ENCODE results near the gene ETNK2. TPM values are rescaled to one million over a fixed set of nuclear protein-coding genes. Genes with fewer than 3 reads are reported as not detected.

Gene ETNK2
- total and polyA plus RNA-seq, 2 of the 13 experiments (the other 11 are each of a cell fraction or from before 2014, with no cell fraction given), result 15.5 to 42.8 TPM

DNA sequence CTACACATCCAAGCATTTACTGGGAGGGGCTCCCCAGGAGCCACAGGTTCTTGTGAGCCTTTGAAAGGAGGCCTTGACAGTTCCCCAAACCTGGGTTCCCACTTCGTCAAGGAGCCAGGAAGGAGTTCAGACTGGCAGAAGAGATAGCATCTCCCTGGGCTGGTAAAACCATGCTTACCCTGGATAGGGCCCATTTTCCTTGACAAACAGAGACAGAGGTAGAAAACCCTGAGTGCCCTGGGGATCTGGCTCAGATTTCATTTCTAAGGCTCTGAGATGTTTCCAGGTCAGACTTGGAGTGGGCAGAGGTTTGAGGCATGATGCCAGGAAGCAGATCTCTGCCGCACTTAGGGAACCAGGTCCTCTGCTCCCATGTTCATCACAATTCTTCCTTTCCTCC, 2.7 kb downstream of the ETNK2 start:
- intact Hi-C loops (cut with micrococcal nuclease; ENCODE audit: unreplicated experiment), result loop anchor here (10.0 kb wide), 1 partner anchor 356 kb away; no protein-coding TSS in a partner anchor
- H3K4me1 ChIP-seq (ENCODE audit: insufficient read depth, low read length), result peaks cover 72% of the 10 kb centered on the region
- POLR2A ChIA-PET, result no interaction called here
- no peak overlapping the region for H3K9ac ChIP-seq (ENCODE audit: insufficient read depth, low read depth, low read length)
- WGBS (ENCODE audit: low lambda C conversion rate), result 95% methylated on average over 2 of the region's 2 CpGs
- DNase-seq (ENCODE audit: low spot score), result no peak
- H3K9me3 ChIP-seq (ENCODE audit: low read length), result no peaks in the 10 kb centered on the region
- TF ChIP-seq KDM6A (CRISPR knock-in tag; IDR thresholded peaks at IDR 0.05; ENCODE audit: low read depth) (no peak), CENPBD1 (CRISPR knock-in tag; IDR thresholded peaks at IDR 0.05; ENCODE audit: borderline replicate concordance, low read depth) (no peak), PHF20 (CRISPR knock-in tag; IDR thresholded peaks at IDR 0.05) (no peak), ZNF160 (CRISPR knock-in tag; IDR thresholded peaks at IDR 0.05) (no peak), MAFK (conservative IDR thresholded peaks at IDR 0.05 in 1 of 2, IDR thresholded peaks at IDR 0.05 in 1 of 2; ENCODE audit: low read length in 2 of 2) (no peak), ZFP36 (IDR thresholded peaks at IDR 0.05; ENCODE audit: borderline replicate concordance, low read depth, low read length, partially characterized antibody) (no peak), SALL2 (CRISPR knock-in tag; IDR thresholded peaks at IDR 0.05) (no peak), MAFF (IDR thresholded peaks at IDR 0.05; ENCODE audit: low read depth, low read length) (no peak), ZNF234 (CRISPR knock-in tag; conservative IDR thresholded peaks at IDR 0.05) (no peak), NFKB2 (CRISPR knock-in tag; IDR thresholded peaks at IDR 0.05; ENCODE audit: borderline replicate concordance) (no peak), ZNF530 (CRISPR knock-in tag; IDR thresholded peaks at IDR 0.05; ENCODE audit: low read depth) (no peak), CC2D1A (CRISPR knock-in tag; IDR thresholded peaks at IDR 0.05) (no peak), LCORL (IDR thresholded peaks at IDR 0.05) (no peak), LCORL (CRISPR knock-in tag; IDR thresholded peaks at IDR 0.05) (no peak), SNAPC2 (CRISPR knock-in tag; IDR thresholded peaks at IDR 0.05) (no peak)
- TF ChIP-seq, protein P1, sequence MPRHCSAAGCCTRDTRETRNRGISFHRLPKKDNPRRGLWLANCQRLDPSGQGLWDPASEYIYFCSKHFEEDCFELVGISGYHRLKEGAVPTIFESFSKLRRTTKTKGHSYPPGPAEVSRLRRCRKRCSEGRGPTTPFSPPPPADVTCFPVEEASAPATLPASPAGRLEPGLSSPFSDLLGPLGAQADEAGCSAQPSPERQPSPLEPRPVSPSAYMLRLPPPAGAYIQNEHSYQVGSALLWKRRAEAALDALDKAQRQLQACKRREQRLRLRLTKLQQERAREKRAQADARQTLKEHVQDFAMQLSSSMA (CRISPR knock-in tag; IDR thresholded peaks at IDR 0.05), result no peak
- H2AFZ ChIP-seq (ENCODE audit: low read length), result no peak overlapping the region
- no peak overlapping the region for H3K4me2 ChIP-seq (ENCODE audit: low read depth, low read length)
- H3K27ac ChIP-seq (ENCODE audit: extremely low read length, insufficient read depth, low read length), result no peak overlapping the region
- ATAC-seq, result no peak
- in situ Hi-C loops (cut with HindIII; ENCODE audit: extremely low pct_ligation_motif_present, low pct_unique_long_range_greater_than_20kb), result no loop called here
- no TSS peak for BruUV-seq (replicated peaks)
- no peak overlapping the region for H3K4me3 ChIP-seq (replicated peaks in 1 of 3; ENCODE audit: insufficient read depth in 1 of 3, low read depth in 2 of 3, low read length in 3 of 3)
- FAIRE-seq, result no peak
- H3K36me3 ChIP-seq (replicated peaks in 1 of 2; ENCODE audit: control insufficient read depth in 1 of 2, insufficient read depth in 2 of 2, low read length in 2 of 2), result no peaks in the 10 kb centered on the region
- H3K27me3 ChIP-seq (ENCODE audit: control insufficient read depth in 1 of 2, insufficient read depth in 2 of 2, low read length in 2 of 2), result no peaks in the 10 kb centered on the region; a peak in 1 of 5 replicates
- H4K20me1 ChIP-seq (ENCODE audit: insufficient read depth, low read length), result no peaks in the 10 kb centered on the region
- CTCF ChIA-PET (ENCODE audit: low intra/inter-chr PET ratio, low total read pairs), result no interaction called here
- H3K79me2 ChIP-seq (ENCODE audit: insufficient read depth, low read length), result no peaks in the 10 kb centered on the region
